Measurements from ENCODE around the gene RBM17. TPM values are rescaled to one million over a fixed set of nuclear protein-coding genes. Genes with fewer than 3 reads are reported as not detected.

RBM17 gene
- total RNA-seq, 4 donors from 2014 or later = 64.3 to 93.3 (median 81.7) TPM

DNA sequence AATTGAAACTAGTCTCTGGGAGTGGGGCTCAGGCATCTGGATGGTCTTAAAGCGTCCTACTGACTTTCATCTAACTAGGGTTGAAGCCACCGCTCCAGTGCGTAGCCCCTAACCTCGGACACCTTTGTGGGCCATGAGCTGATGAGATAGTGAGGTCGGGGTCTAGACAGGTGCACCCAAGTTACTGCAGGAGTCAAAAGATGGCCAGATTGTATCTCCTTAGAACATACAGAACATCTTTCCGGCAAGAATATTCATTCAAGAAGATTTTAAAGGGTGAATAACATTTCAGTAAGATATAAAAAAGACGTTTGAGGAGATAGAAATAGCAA, 20.6 kb downstream of the RBM17 start:
- H3K27me3 ChIP-seq = no peaks in the 10 kb centered on the region
- H3K4me1 ChIP-seq = no peaks in the 10 kb centered on the region
- H3K4me3 ChIP-seq (replicated peaks in 1 of 3) = no peak overlapping the region
- WGBS, 2 donors = 86 to 88% methylated on average over 7 of the region's 7 CpGs
- H3K27ac ChIP-seq = no peak overlapping the region
- intact Hi-C loops (cut with DNase I) = loop anchor here (2.0 to 5.0 kb wide), 3 partner anchors 41 to 293 kb away; partner anchors contain the start of gene PFKFB3
- TF ChIP-seq POLR2A (IDR thresholded peaks at IDR 0.05) = no peak
- TF ChIP-seq, protein P1, sequence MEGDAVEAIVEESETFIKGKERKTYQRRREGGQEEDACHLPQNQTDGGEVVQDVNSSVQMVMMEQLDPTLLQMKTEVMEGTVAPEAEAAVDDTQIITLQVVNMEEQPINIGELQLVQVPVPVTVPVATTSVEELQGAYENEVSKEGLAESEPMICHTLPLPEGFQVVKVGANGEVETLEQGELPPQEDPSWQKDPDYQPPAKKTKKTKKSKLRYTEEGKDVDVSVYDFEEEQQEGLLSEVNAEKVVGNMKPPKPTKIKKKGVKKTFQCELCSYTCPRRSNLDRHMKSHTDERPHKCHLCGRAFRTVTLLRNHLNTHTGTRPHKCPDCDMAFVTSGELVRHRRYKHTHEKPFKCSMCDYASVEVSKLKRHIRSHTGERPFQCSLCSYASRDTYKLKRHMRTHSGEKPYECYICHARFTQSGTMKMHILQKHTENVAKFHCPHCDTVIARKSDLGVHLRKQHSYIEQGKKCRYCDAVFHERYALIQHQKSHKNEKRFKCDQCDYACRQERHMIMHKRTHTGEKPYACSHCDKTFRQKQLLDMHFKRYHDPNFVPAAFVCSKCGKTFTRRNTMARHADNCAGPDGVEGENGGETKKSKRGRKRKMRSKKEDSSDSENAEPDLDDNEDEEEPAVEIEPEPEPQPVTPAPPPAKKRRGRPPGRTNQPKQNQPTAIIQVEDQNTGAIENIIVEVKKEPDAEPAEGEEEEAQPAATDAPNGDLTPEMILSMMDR (IDR thresholded peaks at IDR 0.05) = no peak
- no peaks in the 10 kb centered on the region for H3K9me3 ChIP-seq
- H3K36me3 ChIP-seq = peaks cover 56 to 57% of the 10 kb centered on the region in 2 donors
- no peak for DNase-seq

DNA sequence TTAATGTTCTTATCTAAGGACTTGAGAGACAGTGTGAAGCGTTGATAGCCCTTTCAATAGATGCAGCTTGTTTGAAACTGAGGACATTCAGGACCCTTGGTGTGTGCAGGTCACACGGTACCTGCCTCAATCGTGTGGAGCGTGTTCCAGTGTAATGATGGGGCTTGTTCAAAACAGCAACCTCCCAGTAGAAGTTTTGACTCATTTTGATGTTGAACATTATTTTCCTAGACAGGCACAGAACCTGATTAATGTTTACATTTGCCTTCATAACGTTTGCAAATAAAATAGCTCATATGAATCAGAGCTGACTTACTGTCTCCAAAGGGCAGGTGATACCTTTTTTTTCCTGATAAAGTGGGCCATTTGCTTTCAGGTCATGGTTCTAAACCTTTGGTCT, 21.3 kb downstream of the RBM17 start:
- peaks cover 60 to 62% of the 10 kb centered on the region in 2 donors for H3K36me3 ChIP-seq
- DNase-seq = no peak
- H3K4me1 ChIP-seq = no peaks in the 10 kb centered on the region
- no peak overlapping the region for H3K27ac ChIP-seq
- intact Hi-C loops (cut with DNase I) = no loop called here
- TF ChIP-seq, protein P1 (IDR thresholded peaks at IDR 0.05) = no peak
- no peak for TF ChIP-seq POLR2A (IDR thresholded peaks at IDR 0.05)
- WGBS, 2 donors = 88 to 90% methylated on average over 5 of the region's 5 CpGs
- H3K27me3 ChIP-seq = no peaks in the 10 kb centered on the region
- H3K4me3 ChIP-seq (replicated peaks in 1 of 3) = no peak overlapping the region
- no peaks in the 10 kb centered on the region for H3K9me3 ChIP-seq

DNA sequence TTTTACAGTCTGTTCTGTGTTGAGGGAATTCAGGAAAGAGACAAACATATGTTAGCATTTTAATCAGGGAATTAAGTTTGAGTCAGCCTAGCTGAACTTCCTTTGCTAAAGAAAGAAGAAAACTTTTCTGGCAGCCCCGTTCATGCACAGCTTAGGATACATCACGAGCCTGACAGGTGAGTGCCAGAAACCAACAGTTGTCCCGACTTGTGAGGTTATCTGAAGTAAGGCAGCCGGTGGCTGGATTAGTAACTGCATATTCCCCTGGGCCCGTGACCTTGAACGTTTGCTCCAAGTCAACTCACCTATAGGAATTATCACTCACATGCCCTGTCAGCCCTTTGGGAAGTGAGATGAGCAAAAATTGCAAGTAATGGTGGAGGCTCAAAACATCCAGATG, 24.1 kb downstream of the RBM17 start:
- no peak for DNase-seq
- no peaks in the 10 kb centered on the region for H3K9me3 ChIP-seq
- no peaks in the 10 kb centered on the region for H3K4me1 ChIP-seq
- intact Hi-C loops (cut with DNase I) = no loop called here
- WGBS, 2 donors = 79 to 92% methylated on average over 6 of the region's 6 CpGs
- no peak overlapping the region for H3K4me3 ChIP-seq (replicated peaks in 1 of 3)
- peaks cover 56 to 65% of the 10 kb centered on the region in 2 donors for H3K36me3 ChIP-seq
- no peaks in the 10 kb centered on the region for H3K27me3 ChIP-seq
- TF ChIP-seq POLR2A (IDR thresholded peaks at IDR 0.05) = no peak
- TF ChIP-seq, protein P1 (IDR thresholded peaks at IDR 0.05) = no peak
- no peak overlapping the region for H3K27ac ChIP-seq

DNA sequence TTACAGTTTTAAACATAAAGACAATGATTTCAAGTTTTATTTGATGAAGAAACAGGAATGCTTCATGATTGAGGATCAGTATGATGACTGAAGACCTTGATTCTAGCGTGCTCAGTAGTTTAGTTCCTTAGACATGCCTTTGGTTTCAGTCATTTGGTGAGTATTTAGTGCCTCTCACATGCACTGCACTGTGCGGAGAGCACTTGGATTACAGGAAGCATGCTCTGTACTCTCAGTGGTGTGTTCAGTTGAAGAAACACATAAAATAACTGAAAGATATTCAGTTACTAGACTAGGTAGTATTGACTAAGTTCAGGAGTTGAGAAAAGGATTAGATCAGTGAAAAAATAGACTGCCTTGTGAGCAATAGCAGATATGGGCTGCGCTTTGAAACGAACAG, 25.5 kb downstream of the RBM17 start:
- Histone ChIP-seq H3K27me3 (no peaks in the 10 kb centered on the region), H3K4me1 (peaks cover 0 to 6% of the 10 kb centered on the region in 2 donors), H3K27ac (no peak overlapping the region), H3K4me3 (replicated peaks in 1 of 3) (no peak overlapping the region), H3K36me3 (peaks cover 46 to 60% of the 10 kb centered on the region in 2 donors), H3K9me3 (no peaks in the 10 kb centered on the region)
- TF ChIP-seq POLR2A (IDR thresholded peaks at IDR 0.05) = no peak
- TF ChIP-seq, protein P1 (IDR thresholded peaks at IDR 0.05) = no peak
- WGBS, 2 donors = 92 to 93% methylated on average over 4 of the region's 4 CpGs
- DNase-seq = no peak
- intact Hi-C loops (cut with DNase I) = no loop called here

- Histone ChIP-seq H3K27me3 (no peaks in the 10 kb centered on the region), H3K27ac (no peak overlapping the region), H3K36me3 (peaks cover 42 to 55% of the 10 kb centered on the region in 2 donors), H3K4me3 (replicated peaks in 1 of 3) (no peak overlapping the region), H3K4me1 (peaks cover 0 to 10% of the 10 kb centered on the region in 2 donors), H3K9me3 (no peaks in the 10 kb centered on the region)
- intact Hi-C loops (cut with DNase I) = no loop called here
- TF ChIP-seq, protein P1 (IDR thresholded peaks at IDR 0.05) = no peak
- no peak for TF ChIP-seq POLR2A (IDR thresholded peaks at IDR 0.05)
- no peak for DNase-seq
- WGBS, 2 donors = 72 to 86% methylated on average over 4 of the region's 4 CpGs
These were observed 26.0 kb downstream of the RBM17 start for GRCh38 chr10:6114805-6115341.

All from thyroid gland (tissue), 4 donors.